Spinal cord (tissue), 10 donors: ENCODE results near the gene CILP2. TPM values are rescaled to one million over a fixed set of nuclear protein-coding genes. Genes with fewer than 3 reads are reported as not detected.

Source experiments
- DNase-seq, 6 donors: peaks; one replicate each; pipeline versions ENCODE4 v3.0.0 to v3.0.0-alpha.2; 2013 to 2015; ENCODE audit warnings: low spot score in 6 of 6, low read depth in 4 of 6
- H3K27ac ChIP-seq: one replicate; pipeline ENCODE4 v1.5.1; 2013; ENCODE audit warnings: low read depth, low read length, control low read depth
- H3K27me3 ChIP-seq: one replicate; pipeline ENCODE4 v1.6.1; 2013; ENCODE audit warnings: low read length; ENCODE audit not compliant: control insufficient read depth, insufficient read depth
- H3K36me3 ChIP-seq: one replicate; pipeline ENCODE4 v1.6.1; 2013; ENCODE audit warnings: low read length; ENCODE audit not compliant: control insufficient read depth, insufficient read depth
- H3K4me1 ChIP-seq: one replicate; pipeline ENCODE4 v1.6.1; 2013; ENCODE audit warnings: low read length; ENCODE audit not compliant: control insufficient read depth, insufficient read depth
- H3K4me3 ChIP-seq: one replicate; pipeline ENCODE4 v1.5.1; 2013; ENCODE audit warnings: low read depth, low read length, control low read depth
- H3K9me3 ChIP-seq: one replicate; pipeline ENCODE4 v1.6.1; 2013; ENCODE audit warnings: low read length; ENCODE audit not compliant: control insufficient read depth, insufficient read depth
- WGBS: methylation state at CpG from one replicate; pipeline ENCODE4 v1.1.5; 2013; ENCODE audit warnings: missing lambda C conversion rate; ENCODE audit not compliant: insufficient coverage; 5-methylcytosine and 5-hydroxymethylcytosine counted together
- long read RNA-seq, 4 donors: transcript quantifications; one replicate each; lab custom pipeline, GENCODE V29; 2026
- polyA plus RNA-seq, 2 donors: library from polyadenylated mRNA; unstranded; fragments of 120-200 nt; gene quantifications; one replicate each; pipeline ENCODE4 v1.2.1, GENCODE V29; 2013; ENCODE audit not compliant: insufficient read length in 2 of 2
- total RNA-seq, 2 donors: library from RNA; depleted of rRNA in 1 of 2; stranded (reverse); fragments of 120-200 nt in 1 of 2; fragments of >200 nt in 1 of 2; gene quantifications; one replicate each; pipeline versions ENCODE4 v1.2.3 to v1.2.4, GENCODE V29; 2013 to 2014
- donor health status: healthy.

CILP2 gene, protein sequence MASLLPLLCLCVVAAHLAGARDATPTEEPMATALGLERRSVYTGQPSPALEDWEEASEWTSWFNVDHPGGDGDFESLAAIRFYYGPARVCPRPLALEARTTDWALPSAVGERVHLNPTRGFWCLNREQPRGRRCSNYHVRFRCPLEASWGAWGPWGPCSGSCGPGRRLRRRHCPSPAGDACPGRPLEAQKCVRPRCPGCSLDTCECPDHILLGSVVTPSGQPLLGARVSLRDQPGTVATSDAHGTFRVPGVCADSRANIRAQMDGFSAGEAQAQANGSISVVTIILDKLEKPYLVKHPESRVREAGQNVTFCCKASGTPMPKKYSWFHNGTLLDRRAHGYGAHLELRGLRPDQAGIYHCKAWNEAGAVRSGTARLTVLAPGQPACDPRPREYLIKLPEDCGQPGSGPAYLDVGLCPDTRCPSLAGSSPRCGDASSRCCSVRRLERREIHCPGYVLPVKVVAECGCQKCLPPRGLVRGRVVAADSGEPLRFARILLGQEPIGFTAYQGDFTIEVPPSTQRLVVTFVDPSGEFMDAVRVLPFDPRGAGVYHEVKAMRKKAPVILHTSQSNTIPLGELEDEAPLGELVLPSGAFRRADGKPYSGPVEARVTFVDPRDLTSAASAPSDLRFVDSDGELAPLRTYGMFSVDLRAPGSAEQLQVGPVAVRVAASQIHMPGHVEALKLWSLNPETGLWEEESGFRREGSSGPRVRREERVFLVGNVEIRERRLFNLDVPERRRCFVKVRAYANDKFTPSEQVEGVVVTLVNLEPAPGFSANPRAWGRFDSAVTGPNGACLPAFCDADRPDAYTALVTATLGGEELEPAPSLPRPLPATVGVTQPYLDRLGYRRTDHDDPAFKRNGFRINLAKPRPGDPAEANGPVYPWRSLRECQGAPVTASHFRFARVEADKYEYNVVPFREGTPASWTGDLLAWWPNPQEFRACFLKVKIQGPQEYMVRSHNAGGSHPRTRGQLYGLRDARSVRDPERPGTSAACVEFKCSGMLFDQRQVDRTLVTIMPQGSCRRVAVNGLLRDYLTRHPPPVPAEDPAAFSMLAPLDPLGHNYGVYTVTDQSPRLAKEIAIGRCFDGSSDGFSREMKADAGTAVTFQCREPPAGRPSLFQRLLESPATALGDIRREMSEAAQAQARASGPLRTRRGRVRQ
- under 1 TPM; 0.33 to 0.59 TPM for total RNA-seq
- 1 to 10 TPM in 1 of 2 donors, under 1 TPM in 1; 0.98 to 1.0 TPM for polyA plus RNA-seq
- long read RNA-seq, donor 1, result 0 reads
- long read RNA-seq, donor 2, result 0 reads
- long read RNA-seq, donor 3, result 0 reads
- long read RNA-seq, donor 4, result 0 reads

DNA sequence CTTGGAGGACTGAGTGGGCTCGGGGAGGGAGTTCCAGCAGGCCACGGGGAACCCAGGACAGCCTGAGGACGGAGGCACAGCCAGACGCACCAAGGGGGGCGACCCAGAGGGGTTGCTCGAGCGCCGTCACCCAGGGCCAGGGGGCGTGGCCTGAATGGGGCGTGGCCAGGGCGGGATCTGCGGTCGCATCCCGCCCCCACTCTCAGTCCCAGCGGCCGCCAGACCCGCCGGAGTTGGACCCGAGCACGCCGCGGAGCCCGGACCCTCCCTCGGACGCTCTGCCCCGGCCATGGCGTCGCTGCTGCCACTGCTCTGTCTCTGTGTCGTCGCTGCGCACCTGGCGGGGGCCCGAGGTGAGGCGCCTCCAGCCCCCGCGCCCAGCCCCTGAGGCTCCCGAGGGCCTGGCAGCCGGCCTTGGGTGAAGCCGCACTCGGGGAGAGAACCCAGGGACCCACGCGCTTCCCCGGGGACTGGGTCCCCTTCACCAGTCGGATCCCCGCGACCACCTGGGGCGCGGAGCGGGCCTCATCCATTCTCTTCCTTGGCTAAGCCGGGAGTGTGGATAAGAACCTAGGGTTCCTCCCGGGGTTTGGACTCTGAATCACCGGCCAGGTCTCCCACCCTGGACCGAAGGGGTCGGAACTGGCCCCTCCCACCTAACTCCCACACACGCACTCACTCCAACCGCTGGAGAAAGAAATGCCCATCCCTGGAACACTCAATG is at the start of gene CILP2:
Gene CILP2, plus strand, starts transcription at position 205 of the 724 bp plus-strand sequence. Its CDS starts 85 bp downstream, at position 290.
- DNase-seq, result peak in 1 of 6 donors; percentile 11
- Histone ChIP-seq H3K27ac (no peak within 1 kb of the TSS), H3K4me1 (peaks cover 42% of the 10 kb centered on the region), H3K36me3 (peaks cover 21% of the 10 kb centered on the region), H3K4me3 (no peak within 1 kb of the TSS), H3K9me3 (no peaks in the 10 kb centered on the region), H3K27me3 (peaks cover 44% of the 10 kb centered on the region)
- WGBS, result 3% methylated on average over 53 of the region's 56 CpGs

GRCh38 chr19:19488875-19489690 is 49.0 kb upstream of the CILP2 start:
- Histone ChIP-seq H3K4me1 (peaks cover 51% of the 10 kb centered on the region), H3K27me3 (no peaks in the 10 kb centered on the region), H3K36me3 (peaks cover 40% of the 10 kb centered on the region), H3K27ac (peak overlapping the region; percentile 43), H3K4me3 (no peak overlapping the region), H3K9me3 (no peaks in the 10 kb centered on the region)
- DNase-seq, result peak; percentile 49 to 98 (median 76)
- WGBS, result 24% methylated on average over 8 of the region's 14 CpGs

DNA sequence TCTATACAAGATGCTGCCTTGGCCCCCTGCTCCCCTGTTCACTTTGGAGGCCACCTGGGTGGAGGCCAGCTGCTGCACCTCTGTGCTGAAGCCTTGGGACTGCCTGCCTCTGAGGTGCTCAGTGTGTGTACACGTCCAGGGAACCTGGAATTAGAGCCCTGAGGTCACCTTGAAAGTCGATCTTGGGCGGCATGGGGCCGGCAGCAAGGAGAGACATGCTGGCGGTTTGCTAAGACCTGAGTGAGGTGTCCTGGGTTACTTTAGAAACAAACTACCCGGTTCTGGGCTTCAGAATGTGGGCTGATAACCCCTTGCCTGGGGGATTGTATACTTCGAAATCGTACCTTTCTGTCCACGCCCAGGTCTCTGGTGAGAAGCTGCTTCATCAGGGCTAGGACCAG is 48.3 kb upstream of the CILP2 start:
- Histone ChIP-seq H3K27me3 (no peaks in the 10 kb centered on the region), H3K36me3 (peaks cover 48% of the 10 kb centered on the region), H3K27ac (peak overlapping the region; percentile 43), H3K9me3 (no peaks in the 10 kb centered on the region), H3K4me3 (no peak overlapping the region), H3K4me1 (peaks cover 49% of the 10 kb centered on the region)
- no peak for DNase-seq
- WGBS, result 84% methylated on average over 9 of the region's 9 CpGs

DNA sequence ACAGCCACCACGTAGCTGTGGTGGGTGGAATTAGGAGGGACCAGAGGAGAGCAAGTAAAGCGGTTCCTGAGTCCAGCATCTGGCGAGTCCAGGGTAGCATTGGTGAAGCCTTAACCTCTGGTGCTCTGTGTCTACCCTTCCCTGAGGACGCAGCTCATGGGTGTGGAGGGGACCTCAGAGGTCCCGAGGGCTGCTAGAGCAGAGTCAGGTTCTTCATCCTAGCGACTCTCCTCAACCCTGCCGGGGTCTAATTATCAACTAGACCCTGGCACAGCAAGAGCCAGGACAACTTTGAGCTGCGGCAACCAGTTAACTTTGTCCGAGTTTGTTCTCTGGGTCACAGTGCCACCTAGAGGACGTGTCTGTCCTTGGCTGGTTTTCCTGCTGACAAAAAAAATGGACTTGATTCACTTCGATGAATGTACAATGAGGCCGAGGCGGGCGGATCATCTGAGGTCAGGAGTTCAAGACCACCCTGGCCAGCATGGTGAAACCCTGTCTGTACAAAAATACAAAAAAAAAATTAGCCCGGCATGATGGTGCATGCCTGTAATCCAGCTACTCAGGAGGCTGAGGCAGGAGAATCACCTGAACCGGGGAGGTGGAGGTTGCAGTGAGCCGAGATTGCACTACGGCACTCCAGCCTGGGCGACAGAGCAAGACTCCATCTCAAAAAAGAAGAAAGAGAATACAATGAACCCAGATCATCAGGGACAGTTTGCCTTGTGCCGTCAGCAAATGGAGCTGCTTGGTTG is 47.7 kb upstream of the CILP2 start:
- H3K9me3 ChIP-seq, result no peaks in the 10 kb centered on the region
- peak overlapping the region; percentile 43 for H3K27ac ChIP-seq
- 31% methylated on average over 19 of the region's 20 CpGs for WGBS
- no peak overlapping the region for H3K4me3 ChIP-seq
- peaks cover 43% of the 10 kb centered on the region for H3K4me1 ChIP-seq
- DNase-seq, result peak; percentile 71 to 97 (median 80)
- H3K27me3 ChIP-seq, result no peaks in the 10 kb centered on the region
- H3K36me3 ChIP-seq, result peaks cover 51% of the 10 kb centered on the region

DNA sequence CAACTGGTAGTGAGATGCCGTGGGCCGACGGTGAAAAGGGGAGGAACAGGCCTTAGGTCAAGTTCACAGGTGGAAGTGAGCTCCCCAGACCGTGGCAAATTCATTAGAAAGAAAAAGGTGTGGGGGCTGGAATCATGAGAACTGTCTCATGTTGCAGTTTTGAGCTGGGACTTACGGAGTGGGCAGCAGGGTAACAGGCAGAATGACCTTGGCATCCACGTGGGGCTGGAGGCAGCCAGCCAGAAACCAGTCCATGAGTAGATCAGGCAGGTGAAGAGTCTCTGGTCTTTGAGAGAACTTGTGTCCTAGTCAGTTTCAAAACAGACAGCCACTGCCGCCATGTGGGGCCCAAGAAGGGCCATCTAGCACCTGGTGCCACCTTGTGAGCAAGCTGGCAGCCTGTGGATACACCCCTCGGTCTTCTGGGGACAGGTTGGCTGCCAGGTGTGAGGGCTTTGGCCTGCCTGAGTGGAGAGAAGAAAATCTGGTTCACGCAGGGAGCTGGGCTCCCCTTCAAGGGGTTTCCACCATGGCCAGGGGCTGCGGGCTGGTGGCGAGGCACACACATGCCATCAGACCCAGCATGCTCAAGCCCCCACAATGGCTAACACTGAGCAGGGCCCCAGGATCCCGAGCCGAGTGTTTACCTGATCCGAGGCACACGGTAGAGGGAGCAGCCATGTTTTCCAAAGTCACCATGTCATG is 46.6 kb upstream of the CILP2 start:
- no peak overlapping the region for H3K27ac ChIP-seq
- no peak for DNase-seq
- 92% methylated on average over 15 of the region's 15 CpGs for WGBS
- H3K27me3 ChIP-seq, result no peaks in the 10 kb centered on the region
- H3K36me3 ChIP-seq, result peaks cover 52% of the 10 kb centered on the region
- H3K4me1 ChIP-seq, result peaks cover 36% of the 10 kb centered on the region
- no peak overlapping the region for H3K4me3 ChIP-seq
- H3K9me3 ChIP-seq, result no peaks in the 10 kb centered on the region

DNA sequence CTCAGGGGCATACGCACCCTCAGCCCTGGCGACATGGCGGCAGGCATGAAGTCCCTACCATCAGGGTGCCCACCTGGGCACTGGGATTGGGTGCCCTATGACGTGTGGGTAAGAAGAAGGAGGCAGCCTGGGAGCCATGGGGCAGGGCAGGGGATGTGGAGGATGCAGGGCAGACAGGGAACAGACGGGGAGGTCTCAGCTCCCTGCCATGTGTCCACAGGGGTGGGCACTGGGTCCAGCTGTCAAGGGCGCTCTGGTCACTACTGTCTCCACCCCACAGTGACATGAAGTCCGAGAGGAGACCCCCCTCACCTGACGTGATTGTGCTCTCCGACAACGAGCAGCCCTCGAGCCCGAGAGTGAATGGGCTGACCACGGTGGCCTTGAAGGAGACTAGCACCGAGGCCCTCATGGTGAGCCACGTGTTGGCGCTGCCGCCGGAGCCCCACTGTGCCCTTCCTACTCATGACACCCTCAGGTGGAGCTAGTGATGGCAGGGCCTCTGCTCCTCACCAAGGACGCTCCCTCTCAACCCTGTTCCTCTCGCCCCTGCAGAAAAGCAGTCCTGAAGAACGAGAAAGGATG is 45.9 kb upstream of the CILP2 start:
- peaks cover 54% of the 10 kb centered on the region for H3K36me3 ChIP-seq
- DNase-seq, result no peak
- no peaks in the 10 kb centered on the region for H3K9me3 ChIP-seq
- no peak overlapping the region for H3K27ac ChIP-seq
- H3K4me1 ChIP-seq, result peaks cover 32% of the 10 kb centered on the region
- no peaks in the 10 kb centered on the region for H3K27me3 ChIP-seq
- H3K4me3 ChIP-seq, result no peak overlapping the region
- WGBS, result 97% methylated on average over 18 of the region's 21 CpGs

- H3K4me1 ChIP-seq, result peaks cover 16% of the 10 kb centered on the region
- H3K9me3 ChIP-seq, result no peaks in the 10 kb centered on the region
- DNase-seq, result no peak
- no peaks in the 10 kb centered on the region for H3K27me3 ChIP-seq
- H3K4me3 ChIP-seq, result no peak overlapping the region
- H3K36me3 ChIP-seq, result peaks cover 70% of the 10 kb centered on the region
- H3K27ac ChIP-seq, result no peak overlapping the region
- 92% methylated on average over 13 of the region's 15 CpGs for WGBS
Observed at GRCh38 chr19:19493841-19494546, 44.1 kb upstream of the CILP2 start.
